GM23338 (cell line): ENCODE results near the gene THBS1. TPM values are rescaled to one million over a fixed set of nuclear protein-coding genes. Genes with fewer than 3 reads are reported as not detected.

ENCODE experiments used
- ATAC-seq: fragments of 200-7000 bp; cut with Tn5 transposase; 3 replicates; pipeline ENCODE4 v1.9.1; 2020
- DNase-seq: peaks from one replicate; pipeline ENCODE4 v3.0.0-alpha.2; 2015; ENCODE audit warnings: low spot score
- H2AFZ ChIP-seq: fragments of 200-600 bp; sonication (generic); 2 replicates; pipeline ENCODE4 v1.8.0; 2016; ENCODE audit warnings: antibody characterized with exemption, mild to moderate bottlenecking, moderate library complexity
- H3F3A ChIP-seq: fragments of 200-600 bp; sonication (generic); replicated peaks from 2 replicates; pipeline ENCODE4 v1.8.0; 2017; ENCODE audit warnings: antibody characterized with exemption, mixed run types, low read depth
- H3K27ac ChIP-seq: fragments of 200-600 bp; sonication (generic); 2 replicates; pipeline ENCODE4 v1.6.1; 2016; ENCODE audit warnings: low read depth
- H3K27me3 ChIP-seq: fragments of 200-600 bp; sonication (generic); 2 replicates; pipeline ENCODE4 v1.8.0; 2016; ENCODE audit warnings: mild to moderate bottlenecking, mixed run types, moderate library complexity; ENCODE audit not compliant: insufficient read depth
- H3K36me3 ChIP-seq: fragments of 200-600 bp; sonication (generic); 2 replicates; pipeline ENCODE4 v1.8.0; 2016; ENCODE audit warnings: mild to moderate bottlenecking; ENCODE audit not compliant: insufficient read depth
- H3K4me1 ChIP-seq: fragments of 200-600 bp; sonication (generic); 2 replicates; pipeline ENCODE4 v1.8.0; 2016; ENCODE audit warnings: mild to moderate bottlenecking, moderate library complexity; ENCODE audit not compliant: insufficient read depth
- H3K4me2 ChIP-seq: fragments of 200-600 bp; sonication (generic); 2 replicates; pipeline ENCODE4 v1.7.1; 2017; ENCODE audit warnings: mixed run types
- H3K4me3 ChIP-seq: fragments of 200-600 bp; sonication (generic); 2 replicates; pipeline ENCODE4 v1.6.1; 2016; ENCODE audit warnings: mixed run types
- H3K79me2 ChIP-seq: fragments of 200-600 bp; sonication (generic); replicated peaks from 2 replicates; pipeline ENCODE4 v1.8.0; 2017; ENCODE audit warnings: mild to moderate bottlenecking; ENCODE audit not compliant: insufficient read depth
- H3K9me2 ChIP-seq: fragments of 200-600 bp; sonication (generic); 2 replicates; pipeline ENCODE4 v1.8.0; 2017; ENCODE audit not compliant: insufficient read depth
- H4K20me1 ChIP-seq: fragments of 200-600 bp; sonication (generic); replicated peaks from 2 replicates; pipeline ENCODE4 v1.8.0; 2017; ENCODE audit warnings: mild to moderate bottlenecking; ENCODE audit not compliant: insufficient read depth
- H3K27ac Mint-ChIP-seq: 2 replicates; pipeline ENCODE4 v1.8.0; 2020; ENCODE audit warnings: inconsistent platforms, mild to moderate bottlenecking, moderate library complexity, mixed read lengths
- H3K27me3 Mint-ChIP-seq: 3 replicates; pipeline ENCODE4 v1.8.0; 2022; ENCODE audit warnings: low read depth, mild to moderate bottlenecking, moderate library complexity, mixed read lengths, inconsistent platforms; ENCODE audit not compliant: insufficient read depth, poor library complexity
- H3K36me3 Mint-ChIP-seq: 3 replicates; pipeline ENCODE4 v1.8.0; 2021; ENCODE audit warnings: low read depth, mild to moderate bottlenecking, inconsistent platforms, moderate library complexity, mixed read lengths
- H3K4me1 Mint-ChIP-seq: 3 replicates; pipeline ENCODE4 v1.8.0; 2020; ENCODE audit warnings: mild to moderate bottlenecking, inconsistent platforms, mixed read lengths
- H3K4me3 Mint-ChIP-seq: 3 replicates; pipeline ENCODE4 v1.8.0; 2021; ENCODE audit warnings: moderate library complexity, mild to moderate bottlenecking, inconsistent platforms, mixed read lengths
- H3K9me3 Mint-ChIP-seq: 3 replicates; pipeline ENCODE4 v1.8.0; 2020; ENCODE audit warnings: moderate library complexity, mild to moderate bottlenecking, inconsistent platforms, mixed read lengths
- EZH2 ChIP-seq: fragments of 200-600 bp; sonication (generic); IDR thresholded peaks from one replicate; pipeline ENCODE4 v1.8.0; 2017; ENCODE audit warnings: antibody characterized with exemption, mild to moderate bottlenecking, low read depth; ENCODE audit not compliant: unreplicated experiment
- JUNB ChIP-seq: IDR thresholded peaks from one replicate; pipeline ENCODE4 v1.6.1; 2016; ENCODE audit warnings: antibody characterized with exemption; ENCODE audit not compliant: unreplicated experiment
- POLR2AphosphoS5 ChIP-seq: IDR thresholded peaks from 2 replicates; pipeline ENCODE4 v1.6.1; 2016; ENCODE audit warnings: antibody characterized with exemption, low read depth
- polyA plus RNA-seq: library from polyadenylated mRNA; unstranded; fragments of >200 nt; fragmentation: Nextera tagmentation; extraction: Ambion mirVana; gene quantifications from 2 replicates; pipeline ENCODE4 v1.2.1, GENCODE V29; 2016
- total RNA-seq: library from RNA; depleted of rRNA; stranded (reverse); fragments of >200 nt; shearing (Covaris generic); gene quantifications from 2 replicates; pipeline ENCODE4 v1.2.3, GENCODE V29; 2014
- TF ChIP-seq, protein P1 (sequence below): IDR thresholded peaks from one replicate; pipeline ENCODE4 v1.6.1; 2018; ENCODE audit warnings: antibody characterized with exemption; ENCODE audit not compliant: unreplicated experiment
- TF ChIP-seq, protein P2 (sequence below): fragments of 250-450 bp; sonication (Bioruptor Pico); IDR thresholded peaks from 2 replicates; pipeline ENCODE4 v1.5.0; 2020; ENCODE audit warnings: mild to moderate bottlenecking, moderate library complexity
- TF ChIP-seq, protein P3 (sequence below), 2 experiments: fragments of 200-600 bp in 1 of 2; sonication (generic) in 1 of 2; conservative IDR thresholded peaks; 2 replicates each; pipeline versions ENCODE4 v1.5.1 to v1.6.1; 2016 to 2017; ENCODE audit warnings: antibody characterized with exemption in 2 of 2, low read depth in 2 of 2, mild to moderate bottlenecking in 2 of 2, moderate library complexity in 1 of 2

Gene THBS1
- total and polyA plus RNA-seq, 2 experiments from 2014 or later: 21.7 to 81.9 TPM

DNA sequence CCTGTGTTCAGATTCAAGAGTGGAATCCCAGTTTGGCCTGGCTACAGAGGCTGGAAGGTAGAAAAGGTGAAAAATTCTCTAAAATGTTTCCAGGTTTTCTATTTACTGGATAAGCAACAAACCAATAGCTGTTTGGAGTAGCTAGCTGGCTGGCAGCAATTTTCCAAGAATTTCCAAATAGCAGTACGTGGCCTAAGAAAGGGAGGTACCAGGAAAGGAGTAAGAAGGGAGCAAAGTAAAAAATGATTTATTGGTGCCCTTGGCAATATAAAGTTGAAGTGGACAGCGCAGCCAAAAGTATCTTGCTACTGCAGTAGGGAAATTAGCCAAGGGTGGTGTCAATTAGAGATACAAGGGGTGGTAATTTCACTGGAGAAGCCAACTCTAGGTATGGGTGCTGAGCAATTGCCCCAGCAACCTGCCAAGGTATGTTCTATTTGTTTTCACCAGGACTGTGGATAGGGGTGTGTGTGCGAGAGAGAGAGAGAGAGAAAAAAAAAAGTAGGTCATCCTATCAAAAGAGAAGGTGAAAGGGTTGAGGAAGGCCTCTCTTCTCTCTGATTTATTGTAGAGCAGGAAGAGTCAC lies 40.8 kb upstream of the THBS1 start (continued):
- TF ChIP-seq, protein P1, sequence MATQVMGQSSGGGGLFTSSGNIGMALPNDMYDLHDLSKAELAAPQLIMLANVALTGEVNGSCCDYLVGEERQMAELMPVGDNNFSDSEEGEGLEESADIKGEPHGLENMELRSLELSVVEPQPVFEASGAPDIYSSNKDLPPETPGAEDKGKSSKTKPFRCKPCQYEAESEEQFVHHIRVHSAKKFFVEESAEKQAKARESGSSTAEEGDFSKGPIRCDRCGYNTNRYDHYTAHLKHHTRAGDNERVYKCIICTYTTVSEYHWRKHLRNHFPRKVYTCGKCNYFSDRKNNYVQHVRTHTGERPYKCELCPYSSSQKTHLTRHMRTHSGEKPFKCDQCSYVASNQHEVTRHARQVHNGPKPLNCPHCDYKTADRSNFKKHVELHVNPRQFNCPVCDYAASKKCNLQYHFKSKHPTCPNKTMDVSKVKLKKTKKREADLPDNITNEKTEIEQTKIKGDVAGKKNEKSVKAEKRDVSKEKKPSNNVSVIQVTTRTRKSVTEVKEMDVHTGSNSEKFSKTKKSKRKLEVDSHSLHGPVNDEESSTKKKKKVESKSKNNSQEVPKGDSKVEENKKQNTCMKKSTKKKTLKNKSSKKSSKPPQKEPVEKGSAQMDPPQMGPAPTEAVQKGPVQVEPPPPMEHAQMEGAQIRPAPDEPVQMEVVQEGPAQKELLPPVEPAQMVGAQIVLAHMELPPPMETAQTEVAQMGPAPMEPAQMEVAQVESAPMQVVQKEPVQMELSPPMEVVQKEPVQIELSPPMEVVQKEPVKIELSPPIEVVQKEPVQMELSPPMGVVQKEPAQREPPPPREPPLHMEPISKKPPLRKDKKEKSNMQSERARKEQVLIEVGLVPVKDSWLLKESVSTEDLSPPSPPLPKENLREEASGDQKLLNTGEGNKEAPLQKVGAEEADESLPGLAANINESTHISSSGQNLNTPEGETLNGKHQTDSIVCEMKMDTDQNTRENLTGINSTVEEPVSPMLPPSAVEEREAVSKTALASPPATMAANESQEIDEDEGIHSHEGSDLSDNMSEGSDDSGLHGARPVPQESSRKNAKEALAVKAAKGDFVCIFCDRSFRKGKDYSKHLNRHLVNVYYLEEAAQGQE: no peak
- no peak for TF ChIP-seq JUNB
- no peak for TF ChIP-seq EZH2

DNA sequence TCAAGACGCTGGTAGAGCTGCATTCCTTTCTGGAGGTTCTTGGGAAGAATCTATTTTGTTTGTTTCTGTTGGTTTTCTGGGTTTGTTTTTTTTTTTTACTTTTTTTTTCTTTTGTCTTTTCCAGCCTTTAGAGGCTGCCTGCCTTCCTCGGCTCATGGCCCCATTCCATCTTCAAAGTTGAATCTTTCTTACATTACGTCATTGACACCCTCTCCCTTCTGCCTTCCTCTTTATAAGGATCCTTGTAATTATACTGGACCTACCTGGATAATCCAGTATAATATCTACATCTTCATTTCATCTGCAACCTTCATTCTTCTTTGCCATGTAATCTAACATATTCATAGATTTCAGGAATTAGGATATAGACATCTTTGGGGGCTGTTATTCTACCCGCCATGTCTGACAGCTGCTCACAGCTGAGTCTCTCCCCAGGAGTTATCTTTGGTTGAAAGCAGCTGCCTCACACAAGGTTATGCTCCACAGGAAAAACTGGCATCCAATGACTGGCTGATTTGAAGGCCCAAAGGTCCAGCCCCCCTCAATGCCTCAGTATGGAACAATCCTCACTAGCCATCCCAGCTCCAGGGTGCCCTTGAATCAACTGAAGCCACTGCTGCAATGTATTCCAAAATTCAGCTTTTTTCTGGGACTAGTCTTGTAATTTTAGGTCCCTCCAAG lies 38.4 kb upstream of the THBS1 start:
- Histone ChIP-seq H3K79me2 (no peaks in the 10 kb centered on the region), H3K27me3 (no peaks in the 10 kb centered on the region), H3K4me3 (no peak overlapping the region), H3K27ac (no peak overlapping the region), H3K4me1 (no peaks in the 10 kb centered on the region), H4K20me1 (no peaks in the 10 kb centered on the region), H3K4me2 (no peak overlapping the region), H3K36me3 (no peaks in the 10 kb centered on the region), H2AFZ (no peak overlapping the region), H3K9me2 (peaks cover 23% of the 10 kb centered on the region), H3F3A (no peaks in the 10 kb centered on the region)
- DNase-seq: no peak
- peaks cover 8% of the 10 kb centered on the region; the same call in 2 of the 3 replicates for H3K9me3 Mint-ChIP-seq
- H3K27ac Mint-ChIP-seq: no peak overlapping the region; the same call in 1 of the 2 replicates
- no peaks in the 10 kb centered on the region; the same call in 2 of the 3 replicates for H3K36me3 Mint-ChIP-seq
- ATAC-seq: no peak
- no peaks in the 10 kb centered on the region; the same call in 2 of the 3 replicates for H3K4me1 Mint-ChIP-seq
- TF ChIP-seq JUNB (no peak), POLR2AphosphoS5 (no peak)
- TF ChIP-seq, protein P1: no peak
- TF ChIP-seq, protein P2, sequence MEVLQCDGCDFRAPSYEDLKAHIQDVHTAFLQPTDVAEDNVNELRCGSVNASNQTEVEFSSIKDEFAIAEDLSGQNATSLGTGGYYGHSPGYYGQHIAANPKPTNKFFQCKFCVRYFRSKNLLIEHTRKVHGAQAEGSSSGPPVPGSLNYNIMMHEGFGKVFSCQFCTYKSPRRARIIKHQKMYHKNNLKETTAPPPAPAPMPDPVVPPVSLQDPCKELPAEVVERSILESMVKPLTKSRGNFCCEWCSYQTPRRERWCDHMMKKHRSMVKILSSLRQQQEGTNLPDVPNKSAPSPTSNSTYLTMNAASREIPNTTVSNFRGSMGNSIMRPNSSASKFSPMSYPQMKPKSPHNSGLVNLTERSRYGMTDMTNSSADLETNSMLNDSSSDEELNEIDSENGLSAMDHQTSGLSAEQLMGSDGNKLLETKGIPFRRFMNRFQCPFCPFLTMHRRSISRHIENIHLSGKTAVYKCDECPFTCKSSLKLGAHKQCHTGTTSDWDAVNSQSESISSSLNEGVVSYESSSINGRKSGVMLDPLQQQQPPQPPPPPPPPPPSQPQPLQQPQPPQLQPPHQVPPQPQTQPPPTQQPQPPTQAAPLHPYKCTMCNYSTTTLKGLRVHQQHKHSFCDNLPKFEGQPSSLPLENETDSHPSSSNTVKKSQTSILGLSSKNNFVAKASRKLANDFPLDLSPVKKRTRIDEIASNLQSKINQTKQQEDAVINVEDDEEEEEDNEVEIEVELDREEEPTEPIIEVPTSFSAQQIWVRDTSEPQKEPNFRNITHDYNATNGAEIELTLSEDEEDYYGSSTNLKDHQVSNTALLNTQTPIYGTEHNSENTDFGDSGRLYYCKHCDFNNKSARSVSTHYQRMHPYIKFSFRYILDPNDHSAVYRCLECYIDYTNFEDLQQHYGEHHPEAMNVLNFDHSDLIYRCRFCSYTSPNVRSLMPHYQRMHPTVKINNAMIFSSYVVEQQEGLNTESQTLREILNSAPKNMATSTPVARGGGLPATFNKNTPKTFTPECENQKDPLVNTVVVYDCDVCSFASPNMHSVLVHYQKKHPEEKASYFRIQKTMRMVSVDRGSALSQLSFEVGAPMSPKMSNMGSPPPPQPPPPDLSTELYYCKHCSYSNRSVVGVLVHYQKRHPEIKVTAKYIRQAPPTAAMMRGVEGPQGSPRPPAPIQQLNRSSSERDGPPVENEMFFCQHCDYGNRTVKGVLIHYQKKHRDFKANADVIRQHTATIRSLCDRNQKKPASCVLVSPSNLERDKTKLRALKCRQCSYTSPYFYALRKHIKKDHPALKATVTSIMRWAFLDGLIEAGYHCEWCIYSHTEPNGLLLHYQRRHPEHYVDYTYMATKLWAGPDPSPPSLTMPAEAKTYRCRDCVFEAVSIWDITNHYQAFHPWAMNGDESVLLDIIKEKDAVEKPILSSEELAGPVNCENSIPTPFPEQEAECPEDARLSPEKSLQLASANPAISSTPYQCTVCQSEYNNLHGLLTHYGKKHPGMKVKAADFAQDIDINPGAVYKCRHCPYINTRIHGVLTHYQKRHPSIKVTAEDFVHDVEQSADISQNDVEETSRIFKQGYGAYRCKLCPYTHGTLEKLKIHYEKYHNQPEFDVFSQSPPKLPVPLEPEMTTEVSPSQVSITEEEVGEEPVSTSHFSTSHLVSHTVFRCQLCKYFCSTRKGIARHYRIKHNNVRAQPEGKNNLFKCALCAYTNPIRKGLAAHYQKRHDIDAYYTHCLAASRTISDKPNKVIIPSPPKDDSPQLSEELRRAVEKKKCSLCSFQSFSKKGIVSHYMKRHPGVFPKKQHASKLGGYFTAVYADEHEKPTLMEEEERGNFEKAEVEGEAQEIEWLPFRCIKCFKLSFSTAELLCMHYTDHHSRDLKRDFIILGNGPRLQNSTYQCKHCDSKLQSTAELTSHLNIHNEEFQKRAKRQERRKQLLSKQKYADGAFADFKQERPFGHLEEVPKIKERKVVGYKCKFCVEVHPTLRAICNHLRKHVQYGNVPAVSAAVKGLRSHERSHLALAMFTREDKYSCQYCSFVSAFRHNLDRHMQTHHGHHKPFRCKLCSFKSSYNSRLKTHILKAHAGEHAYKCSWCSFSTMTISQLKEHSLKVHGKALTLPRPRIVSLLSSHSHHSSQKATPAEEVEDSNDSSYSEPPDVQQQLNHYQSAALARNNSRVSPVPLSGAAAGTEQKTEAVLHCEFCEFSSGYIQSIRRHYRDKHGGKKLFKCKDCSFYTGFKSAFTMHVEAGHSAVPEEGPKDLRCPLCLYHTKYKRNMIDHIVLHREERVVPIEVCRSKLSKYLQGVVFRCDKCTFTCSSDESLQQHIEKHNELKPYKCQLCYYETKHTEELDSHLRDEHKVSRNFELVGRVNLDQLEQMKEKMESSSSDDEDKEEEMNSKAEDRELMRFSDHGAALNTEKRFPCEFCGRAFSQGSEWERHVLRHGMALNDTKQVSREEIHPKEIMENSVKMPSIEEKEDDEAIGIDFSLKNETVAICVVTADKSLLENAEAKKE: no peak
- TF ChIP-seq, protein P3, sequence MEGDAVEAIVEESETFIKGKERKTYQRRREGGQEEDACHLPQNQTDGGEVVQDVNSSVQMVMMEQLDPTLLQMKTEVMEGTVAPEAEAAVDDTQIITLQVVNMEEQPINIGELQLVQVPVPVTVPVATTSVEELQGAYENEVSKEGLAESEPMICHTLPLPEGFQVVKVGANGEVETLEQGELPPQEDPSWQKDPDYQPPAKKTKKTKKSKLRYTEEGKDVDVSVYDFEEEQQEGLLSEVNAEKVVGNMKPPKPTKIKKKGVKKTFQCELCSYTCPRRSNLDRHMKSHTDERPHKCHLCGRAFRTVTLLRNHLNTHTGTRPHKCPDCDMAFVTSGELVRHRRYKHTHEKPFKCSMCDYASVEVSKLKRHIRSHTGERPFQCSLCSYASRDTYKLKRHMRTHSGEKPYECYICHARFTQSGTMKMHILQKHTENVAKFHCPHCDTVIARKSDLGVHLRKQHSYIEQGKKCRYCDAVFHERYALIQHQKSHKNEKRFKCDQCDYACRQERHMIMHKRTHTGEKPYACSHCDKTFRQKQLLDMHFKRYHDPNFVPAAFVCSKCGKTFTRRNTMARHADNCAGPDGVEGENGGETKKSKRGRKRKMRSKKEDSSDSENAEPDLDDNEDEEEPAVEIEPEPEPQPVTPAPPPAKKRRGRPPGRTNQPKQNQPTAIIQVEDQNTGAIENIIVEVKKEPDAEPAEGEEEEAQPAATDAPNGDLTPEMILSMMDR (conservative IDR thresholded peaks at IDR 0.05; ENCODE audit: low read depth in 2 of 2): no peak
- no peak overlapping the region for H3K4me3 Mint-ChIP-seq
- H3K27me3 Mint-ChIP-seq: peaks cover 3% of the 10 kb centered on the region
